Renal cortex interstitium (tissue), 11 donors: ENCODE results near the gene RGL1. TPM values are rescaled to one million over a fixed set of nuclear protein-coding genes. Genes with fewer than 3 reads are reported as not detected.

Source experiments
- DNase-seq, 11 donors: peaks; one replicate each; pipeline ENCODE4 v3.0.0-alpha.2; 2013; ENCODE audit warnings: low read depth in 9 of 11, low spot score in 4 of 11; ENCODE audit errors: extremely low read depth in 1 of 11
- polyA plus RNA-seq, 3 donors: library from polyadenylated mRNA; unstranded; fragments of 120-200 nt; gene quantifications; one replicate each; pipeline ENCODE4 v1.2.1, GENCODE V29; 2013; ENCODE audit not compliant: insufficient read length in 3 of 3

The RGL1 gene
- polyA plus RNA-seq, 3 donors, result 50.1 to 56.2 (median 52.3) TPM

DNA sequence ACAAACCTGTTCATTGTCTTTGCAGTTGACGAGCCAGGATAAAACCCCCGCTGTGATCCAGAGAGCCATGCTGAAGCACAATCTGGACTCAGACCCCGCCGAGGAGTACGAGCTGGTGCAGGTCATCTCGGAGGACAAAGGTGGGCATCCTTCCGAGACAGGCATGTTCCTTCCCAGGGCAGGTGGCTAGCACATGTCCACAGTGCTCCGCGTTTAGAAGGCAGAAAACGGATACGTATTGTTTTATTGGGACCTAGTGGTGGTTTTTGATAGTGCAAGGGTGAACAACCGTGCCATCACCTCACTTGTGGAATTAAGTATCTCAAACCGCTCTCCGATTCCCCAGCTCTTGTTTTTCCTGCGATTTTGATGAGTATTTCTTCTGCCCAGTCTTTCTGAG lies 117.3 kb downstream of the RGL1 start:
- DNase-seq, result no peak

DNA sequence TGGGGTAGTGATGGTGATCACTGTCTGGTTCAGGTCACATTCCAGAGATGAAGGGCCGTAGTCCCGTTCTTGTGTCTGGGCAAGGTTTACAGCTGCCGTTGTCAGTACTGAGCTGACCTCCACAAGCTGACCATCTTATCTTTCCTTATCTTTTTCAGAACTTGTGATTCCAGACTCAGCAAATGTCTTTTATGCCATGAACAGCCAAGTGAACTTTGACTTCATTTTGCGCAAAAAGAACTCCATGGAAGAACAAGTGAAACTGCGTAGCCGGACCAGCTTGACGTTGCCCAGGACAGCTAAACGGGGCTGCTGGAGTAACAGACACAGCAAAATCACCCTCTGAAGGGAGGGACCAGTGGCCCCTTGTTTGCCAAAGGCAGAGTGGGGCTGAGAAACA lies 121.0 kb downstream of the RGL1 start:
- DNase-seq, result no peak

DNA sequence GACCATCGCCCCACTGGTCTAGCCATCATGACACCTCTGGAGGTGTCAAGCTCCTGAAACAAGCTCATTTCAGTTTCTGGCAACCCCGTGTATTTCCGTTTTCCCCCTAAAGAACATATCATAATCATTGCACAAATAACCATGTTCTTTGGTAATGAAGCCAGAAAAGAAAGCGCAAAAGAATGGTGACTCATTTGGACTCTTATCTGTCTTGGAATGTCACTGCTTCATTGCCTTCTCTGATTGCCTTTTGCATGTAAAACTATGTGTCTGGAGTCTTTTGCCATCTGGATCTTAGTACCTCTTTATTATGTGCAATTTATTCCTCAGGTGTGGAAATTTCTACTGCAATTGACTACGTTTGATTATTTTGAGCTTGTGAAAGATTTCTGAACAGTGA lies 122.1 kb downstream of the RGL1 start:
- DNase-seq, result no peak

DNA sequence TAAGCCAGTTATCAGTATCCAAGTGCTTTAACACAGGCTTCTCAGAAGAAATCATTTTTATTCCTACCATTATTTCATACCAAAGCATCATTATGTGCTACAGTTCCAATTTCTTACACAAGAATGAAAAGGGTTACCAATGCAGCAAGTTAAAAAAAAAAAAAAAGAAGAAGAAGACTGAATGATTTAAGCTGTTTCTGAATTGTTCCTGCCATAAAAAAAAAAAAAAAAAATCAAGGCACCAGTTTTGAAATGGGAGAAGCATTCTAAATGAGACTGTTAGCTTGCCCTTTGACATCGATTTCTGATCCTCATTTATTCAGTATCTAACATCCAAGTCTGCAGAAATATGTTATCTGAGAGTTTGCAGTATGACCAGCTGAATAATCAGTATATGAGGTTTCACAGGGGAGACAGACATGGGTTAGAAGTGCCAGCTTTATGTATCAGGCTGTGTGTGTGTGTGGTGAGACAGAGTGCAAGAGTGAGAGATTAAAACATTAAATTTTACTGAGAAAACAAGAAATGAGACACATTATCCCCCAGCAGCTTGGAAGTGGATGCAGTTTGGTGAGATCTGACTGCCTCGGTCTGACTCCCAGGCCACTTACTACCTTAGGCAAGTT lies 126.8 kb downstream of the RGL1 start:
- no peak for DNase-seq

DNA sequence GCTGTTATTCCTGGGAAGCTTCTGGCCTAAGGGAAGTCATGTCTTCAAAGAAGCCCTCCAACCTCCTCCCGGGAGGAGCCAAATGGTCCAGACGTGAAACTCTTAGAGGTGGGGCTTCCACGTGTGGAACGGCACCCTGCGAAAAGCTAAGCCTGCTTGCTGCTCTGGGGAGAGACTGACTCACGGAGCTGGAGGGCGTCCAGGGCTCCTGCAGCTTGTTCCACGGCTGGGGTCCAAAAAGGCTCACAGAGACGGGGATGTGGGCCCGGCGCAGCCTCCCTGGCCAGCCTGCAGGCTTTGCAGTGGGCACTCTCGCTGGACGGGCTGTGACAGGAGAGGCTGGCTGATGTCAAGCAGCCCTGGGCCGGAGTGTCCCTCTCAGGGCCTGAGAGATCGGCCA lies 127.5 kb downstream of the RGL1 start:
- DNase-seq, result no peak

DNA sequence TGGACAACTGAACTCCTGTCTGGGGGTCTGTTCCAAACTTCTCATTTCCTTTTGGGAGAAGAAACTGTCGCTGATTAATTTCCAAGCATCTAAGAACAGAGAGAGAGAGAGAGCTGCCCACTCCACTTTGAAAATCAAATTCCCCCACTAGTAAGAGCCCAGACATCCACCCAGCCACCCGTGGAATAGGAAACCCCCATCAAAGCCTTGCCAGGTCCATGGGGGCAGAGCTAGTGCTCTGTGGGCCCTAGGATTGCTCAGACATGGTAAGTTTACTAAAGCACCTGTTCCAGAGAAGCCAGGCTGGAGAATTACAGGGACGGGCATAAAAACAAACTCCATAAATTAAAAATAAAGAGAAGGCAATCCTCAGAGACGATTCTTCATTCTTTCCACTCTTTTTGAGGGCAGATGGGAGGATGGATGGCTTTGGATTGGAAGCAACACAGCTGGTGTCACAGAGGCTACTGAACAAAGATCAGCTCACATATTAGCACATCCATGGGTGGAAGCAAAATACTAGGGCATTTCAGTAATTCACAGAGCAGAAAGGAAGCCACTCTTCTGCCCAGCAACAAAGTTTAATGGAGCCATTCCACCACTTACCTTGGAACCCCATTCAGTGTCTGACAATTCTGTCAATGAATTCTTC lies 128.7 kb downstream of the RGL1 start:
- DNase-seq, result no peak

DNA sequence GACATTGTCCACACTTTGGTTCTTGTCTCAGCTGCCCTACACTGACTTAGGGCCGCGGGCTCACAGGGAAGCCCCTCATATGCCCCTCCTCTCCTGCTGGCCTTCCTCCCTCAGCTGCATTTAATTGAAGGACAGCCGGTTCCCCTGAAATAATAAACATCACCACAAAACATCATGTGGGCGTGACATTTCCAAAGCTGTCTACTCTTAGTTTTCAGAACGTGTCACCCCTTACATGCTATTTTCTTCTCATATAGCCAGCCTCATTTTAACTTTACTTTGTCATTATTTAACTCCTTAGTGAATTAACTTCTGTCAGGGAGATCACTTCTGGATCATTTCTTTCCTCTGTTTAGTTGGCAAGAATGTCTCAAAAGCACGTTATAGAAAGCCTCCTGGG lies 129.4 kb downstream of the RGL1 start:
- DNase-seq, result no peak

DNA sequence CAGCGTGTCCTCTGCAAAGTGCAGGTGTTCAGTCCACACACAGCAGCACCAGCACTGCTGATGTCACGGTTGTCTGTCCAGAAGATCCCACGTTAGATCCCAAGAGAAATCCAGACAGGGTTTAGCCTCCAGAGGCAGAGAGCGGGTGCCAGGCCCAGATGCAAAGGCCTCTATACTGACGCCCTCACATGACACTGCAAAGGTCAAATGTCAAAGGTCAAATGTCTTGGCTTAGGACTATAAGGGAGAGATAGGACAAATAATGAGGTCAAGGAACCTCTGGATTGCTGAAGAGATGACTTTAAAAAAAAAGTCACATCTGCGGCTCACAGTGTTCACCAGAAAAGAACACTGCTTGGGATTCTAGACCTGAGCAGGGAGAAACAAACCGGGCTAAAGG lies 131.1 kb downstream of the RGL1 start:
- DNase-seq, result no peak

DNA sequence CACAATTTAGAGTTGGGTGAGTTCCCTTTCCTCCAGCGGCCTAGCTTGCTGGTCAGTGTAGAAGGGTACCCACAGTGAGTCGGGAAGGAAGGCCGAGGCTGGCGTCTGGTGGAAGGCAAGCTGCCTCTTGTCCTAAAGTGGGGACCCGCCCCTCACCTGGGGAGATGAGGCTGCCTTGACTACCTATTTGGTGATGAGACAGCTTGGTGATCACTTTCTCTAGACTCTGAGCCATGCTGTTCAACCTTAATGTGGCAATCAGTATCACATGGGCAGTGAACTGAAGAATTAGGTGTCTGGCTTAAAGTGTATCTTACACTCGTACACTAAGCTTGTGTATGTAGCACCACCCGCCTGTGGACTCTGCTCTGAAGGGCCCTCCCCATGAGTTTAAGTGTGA lies 131.9 kb downstream of the RGL1 start:
- DNase-seq, result no peak

DNA sequence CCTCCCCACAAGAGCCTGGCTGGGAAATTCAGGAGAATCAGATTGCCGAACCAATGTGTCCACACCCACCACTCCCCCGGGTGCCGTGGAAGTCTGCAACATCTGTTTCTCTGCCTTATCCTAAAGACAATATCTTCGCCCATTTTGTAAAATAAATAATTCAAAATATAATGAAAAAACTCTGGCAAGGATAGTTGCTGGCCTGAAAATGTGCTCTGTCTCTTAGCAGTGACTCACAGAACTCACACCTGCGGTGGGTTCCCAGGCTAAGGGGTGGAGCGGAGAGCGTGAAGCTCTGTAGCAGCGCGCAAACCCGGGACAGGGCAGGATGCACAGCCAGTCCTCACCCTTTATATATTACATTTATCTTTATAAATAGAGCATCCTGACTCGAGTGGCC lies 132.7 kb downstream of the RGL1 start:
- no peak for DNase-seq

DNA sequence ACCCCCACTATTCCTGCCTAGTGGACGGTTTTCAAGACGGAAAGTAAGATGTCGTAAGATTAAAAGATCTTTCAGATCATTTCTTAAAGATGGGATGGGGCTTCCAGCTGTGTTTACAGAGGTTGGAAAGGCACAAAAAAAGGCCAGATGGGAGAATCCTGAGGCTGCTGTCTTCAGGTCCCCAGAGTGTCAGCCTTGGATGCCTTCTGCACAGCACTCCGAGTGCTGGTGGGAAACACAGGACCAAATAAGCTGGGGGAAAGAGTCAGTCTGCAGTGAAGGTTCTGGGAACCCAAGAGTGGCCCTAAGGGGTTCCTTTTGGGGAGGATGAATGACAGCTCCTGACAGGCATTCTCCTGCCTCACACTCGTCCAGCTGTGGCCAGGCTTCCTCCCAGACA lies 136.1 kb downstream of the RGL1 start:
- DNase-seq, result no peak

DNA sequence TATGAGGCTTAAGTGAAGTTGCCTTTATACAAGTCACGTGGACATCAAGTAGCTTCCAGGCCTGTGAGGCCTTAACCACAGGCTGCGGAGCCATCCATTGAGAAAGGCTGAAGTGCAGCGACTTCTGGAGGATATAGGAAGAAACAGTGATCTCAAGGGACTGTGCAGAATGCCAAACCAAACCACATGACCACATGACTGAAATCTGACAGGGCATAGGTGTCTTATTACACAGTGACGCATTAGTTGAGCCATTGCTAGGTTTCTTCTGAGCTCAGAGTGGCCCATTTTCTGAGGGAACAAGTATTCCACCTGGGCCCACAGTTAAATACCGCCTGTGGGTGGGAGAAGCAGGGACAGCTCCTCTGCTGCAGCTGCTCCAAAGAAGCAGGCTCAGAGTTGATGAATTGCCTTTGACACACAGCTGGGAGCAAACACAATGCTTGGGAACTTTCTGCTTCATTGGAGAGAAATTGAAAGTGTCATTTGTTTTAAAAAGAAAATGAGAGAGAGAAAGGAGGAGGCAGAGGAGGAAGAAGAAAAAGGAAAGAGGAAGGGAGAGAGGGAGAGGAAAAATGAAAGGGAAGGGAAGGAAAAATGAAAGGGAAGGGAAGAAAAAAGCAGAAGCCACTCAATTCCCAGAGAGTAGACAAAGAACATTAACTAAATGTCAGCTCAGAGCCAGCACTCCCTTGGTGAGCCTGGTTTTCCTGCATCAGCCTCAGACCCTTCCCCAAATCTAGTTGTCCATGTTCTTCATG lies 138.2 kb downstream of the RGL1 start:
- peak; percentile 19 to 63 (median 36) for DNase-seq

DNA sequence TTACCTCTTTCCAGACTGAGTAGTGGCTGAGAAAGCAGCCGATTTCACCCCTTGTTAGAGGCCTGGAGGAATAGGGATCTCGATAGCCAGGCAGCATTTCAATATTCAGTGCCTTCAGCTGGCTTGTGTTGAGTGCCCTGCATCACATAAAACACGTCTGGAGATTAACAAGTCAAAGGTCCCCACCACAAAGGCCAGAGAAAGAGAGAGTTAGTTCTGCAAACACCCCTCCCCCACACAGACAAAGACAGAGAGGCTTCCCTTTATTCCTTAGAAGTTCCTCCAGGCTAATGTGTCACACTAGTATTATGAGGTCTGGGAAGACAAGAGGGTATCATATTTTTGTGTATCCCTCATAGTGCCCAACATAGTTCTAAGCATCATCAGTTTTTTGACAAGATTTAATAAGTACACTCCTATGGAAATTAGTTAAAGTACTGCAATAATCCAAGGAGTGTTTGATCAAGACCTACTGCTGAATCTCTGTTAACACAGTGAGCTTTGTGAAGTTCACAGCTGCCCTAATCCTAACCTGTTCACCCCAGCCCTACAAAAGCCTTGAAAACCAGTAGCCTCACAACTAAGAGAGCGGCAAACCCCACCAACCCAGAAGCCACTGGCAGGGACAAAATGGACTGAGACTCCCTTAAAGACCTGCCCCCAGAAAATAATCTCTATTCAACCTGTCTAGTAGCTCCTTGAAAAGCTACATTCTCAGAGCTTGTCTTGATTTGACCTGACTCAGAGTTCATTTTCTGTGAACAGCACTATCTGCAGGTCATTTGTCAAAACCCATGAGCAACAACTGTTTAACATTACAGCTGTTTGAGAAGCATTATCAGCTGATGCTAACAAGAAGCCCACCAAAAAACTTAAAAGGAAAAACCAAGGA lies 140.8 kb downstream of the RGL1 start:
- DNase-seq, result no peak

DNA sequence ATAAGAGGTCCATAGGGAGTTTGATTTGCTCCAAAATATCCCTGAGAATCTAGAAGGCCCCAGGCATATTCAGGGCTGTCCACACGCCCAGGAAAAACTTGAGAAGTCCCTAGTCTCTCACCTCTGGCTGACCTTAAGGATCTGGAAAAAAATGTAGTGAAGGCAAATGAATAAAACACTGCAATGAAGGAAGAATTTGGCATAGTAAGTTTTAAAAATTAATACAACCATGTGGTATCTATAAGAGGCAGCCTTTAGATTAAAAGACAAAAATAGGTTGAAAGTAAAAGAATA lies 141.3 kb downstream of the RGL1 start:
- no peak for DNase-seq

DNA sequence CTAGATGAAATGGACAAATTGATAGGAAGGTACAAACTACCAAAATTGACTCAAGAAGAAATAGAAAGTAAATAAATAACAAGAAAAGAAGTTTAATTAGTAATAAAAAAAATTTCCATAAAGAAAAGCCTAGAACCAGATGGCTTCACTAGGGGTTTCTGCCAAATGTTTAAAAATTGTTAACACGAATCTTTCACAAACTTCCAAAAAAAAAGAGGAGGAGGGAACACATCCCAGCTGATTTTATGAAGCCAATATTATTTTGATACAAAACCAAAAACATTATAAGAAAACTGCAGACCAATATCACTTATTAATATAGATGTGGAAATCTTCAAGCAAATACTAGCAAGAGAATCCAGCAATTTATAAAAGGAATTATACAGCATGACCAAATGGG lies 143.1 kb downstream of the RGL1 start:
- DNase-seq, result no peak

DNA sequence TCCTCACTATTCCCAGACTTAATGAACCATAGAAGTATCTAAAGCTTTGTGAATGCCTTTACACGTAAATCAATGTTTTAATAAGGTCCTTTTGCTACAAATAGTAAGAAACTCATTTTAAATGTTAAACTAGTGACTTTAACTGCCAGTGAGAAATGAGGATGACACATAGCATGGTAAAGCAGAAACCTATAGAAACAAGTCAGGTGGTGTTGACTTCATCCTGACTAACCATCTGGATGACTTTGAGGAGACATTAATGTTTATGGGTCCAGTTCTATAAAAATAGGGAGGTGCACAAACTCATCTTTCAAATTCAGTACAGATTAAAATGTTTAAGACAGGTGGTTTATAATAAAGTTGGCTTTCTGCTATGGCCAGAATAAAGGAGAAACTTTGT lies 147.2 kb downstream of the RGL1 start:
- DNase-seq, result no peak

DNA sequence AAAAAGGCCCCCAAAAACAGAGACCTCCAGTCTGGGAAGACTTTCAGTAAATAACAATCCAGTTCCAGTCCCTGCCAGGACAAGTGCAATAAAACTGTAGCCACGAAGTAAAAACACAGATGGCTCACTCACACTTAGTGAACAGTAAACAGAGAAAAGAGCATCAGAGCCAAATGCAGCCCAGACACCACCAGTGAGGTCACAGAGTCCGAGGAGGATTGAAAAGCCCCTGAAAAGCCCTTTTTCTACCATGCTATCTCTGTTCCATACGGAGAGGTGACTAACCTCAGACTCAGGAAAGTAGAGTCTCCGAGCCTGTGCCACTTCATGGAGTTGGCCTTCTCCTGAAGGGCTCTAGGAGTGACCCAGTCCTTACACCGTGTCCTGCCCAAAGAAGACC lies 148.1 kb downstream of the RGL1 start:
- no peak for DNase-seq

DNA sequence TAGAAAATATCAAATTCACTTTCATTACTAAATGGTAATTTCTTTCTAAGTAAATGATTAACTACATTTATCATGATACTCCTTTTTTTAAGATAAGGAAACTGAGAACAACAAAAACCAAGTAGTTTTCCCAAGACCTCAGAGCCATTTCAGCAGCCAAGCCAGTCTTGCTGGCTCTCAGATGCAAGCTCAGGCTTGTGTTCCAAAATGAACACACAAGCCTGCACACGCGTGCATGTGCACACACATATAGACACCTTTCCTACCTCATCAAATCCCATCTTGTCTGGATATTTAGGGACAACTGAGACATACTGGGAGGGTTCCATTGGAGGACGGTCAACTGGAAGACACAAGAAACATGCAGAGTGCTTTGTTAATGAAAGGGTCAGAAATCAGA lies 149.6 kb downstream of the RGL1 start:
- DNase-seq, result no peak

DNA sequence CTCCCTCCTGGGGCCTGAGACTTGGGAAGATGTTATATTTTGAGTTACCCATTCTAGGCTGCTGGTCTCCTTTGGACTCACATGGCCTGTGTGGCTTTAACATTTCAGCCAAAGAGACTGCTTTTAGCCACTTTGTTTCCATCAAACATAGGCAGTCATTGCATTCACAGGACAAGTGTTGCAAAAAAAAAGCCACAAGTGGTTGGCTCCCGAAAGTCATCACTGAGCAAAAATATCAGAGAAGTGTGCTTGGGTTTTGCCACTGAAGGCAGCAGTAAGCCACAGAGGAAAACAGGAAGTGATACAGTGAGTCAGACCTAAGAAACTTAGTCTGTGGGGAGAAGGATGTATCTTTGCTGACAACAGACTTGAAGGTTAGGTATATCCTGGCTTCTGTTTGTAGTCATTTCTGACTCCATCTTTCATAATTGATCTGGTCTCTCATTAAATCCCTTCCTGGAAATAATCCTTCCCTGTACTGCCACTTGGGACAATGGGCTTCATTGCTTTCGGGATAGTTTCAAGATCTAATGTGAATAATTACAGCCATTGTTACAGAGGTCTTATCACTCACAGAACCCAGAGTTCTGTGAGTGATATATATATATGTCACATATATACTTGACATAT lies 151.8 kb downstream of the RGL1 start:
- DNase-seq, result no peak
